OCI-LY7 (cell line): ENCODE results near the gene TBR1.

Source experiments
- CTCF ChIP-seq: fragments of 200-600 bp; sonication (generic); conservative IDR thresholded peaks from 2 replicates; pipeline ENCODE4 v1.5.1; 2014; ENCODE audit warnings: mild to moderate bottlenecking, antibody characterized with exemption, low read length, moderate library complexity, mixed read lengths
- EZH2phosphoT487 ChIP-seq: fragments of 200-600 bp; sonication (generic); IDR thresholded peaks from 2 replicates; pipeline ENCODE4 v1.6.1; 2018; ENCODE audit warnings: low read depth, borderline replicate concordance, mild to moderate bottlenecking, mixed run types, antibody characterized with exemption, low read length, moderate library complexity, mixed read lengths

GRCh38 chr2:161388146-161388779, 27.8 kb upstream of the TBR1 start:
- TF ChIP-seq CTCF (no peak), EZH2phosphoT487 (no peak)
